ENCODE measurements around the gene LIPT2. TPM values are rescaled to one million over a fixed set of nuclear protein-coding genes. Genes with fewer than 3 reads are reported as not detected.

LIPT2 gene
- polyA plus RNA-seq, 1 of the 3 experiments (the other 2 are of a cell fraction), result 4.6 TPM

DNA sequence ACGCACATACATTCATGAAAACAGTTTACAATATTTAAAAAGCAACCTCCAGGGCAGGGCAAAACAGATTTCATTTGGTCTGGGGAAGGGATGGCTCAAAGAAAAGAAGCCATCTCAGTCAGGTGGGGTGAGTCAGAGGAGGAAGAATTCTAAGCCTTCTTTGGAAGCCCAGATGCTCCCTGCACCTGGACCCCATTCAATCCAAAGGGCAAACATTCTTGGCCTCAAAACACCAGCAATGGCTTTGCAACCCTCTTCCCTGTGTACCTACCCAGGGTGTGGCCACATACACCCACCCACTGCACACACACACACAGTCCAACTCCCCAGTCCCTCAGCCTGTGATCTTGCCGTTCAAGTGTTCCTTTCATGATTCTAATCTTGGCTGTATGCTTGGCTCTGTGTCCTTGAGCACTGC lies 28.2 kb downstream of the LIPT2 start:
- Histone ChIP-seq H3K79me2 (ENCODE audit: insufficient read depth) (no peaks in the 10 kb centered on the region), H3K9ac (no peak overlapping the region), H3K36me3 (replicated peaks in 1 of 2; ENCODE audit: control insufficient read depth in 1 of 2, insufficient read depth in 2 of 2, low read length in 1 of 2) (no peaks in the 10 kb centered on the region), H3K4me2 (no peak overlapping the region), H3F3A (replicated peaks; ENCODE audit: insufficient read depth) (no peaks in the 10 kb centered on the region), H3K4me3 (ENCODE audit: low read depth in 2 of 2, low read length in 1 of 2) (no peak overlapping the region), H3K4me1 (ENCODE audit: control insufficient read depth in 1 of 2, insufficient read depth in 2 of 2, low read depth in 1 of 2, low read length in 1 of 2) (no peaks in the 10 kb centered on the region; a peak in 1 of 4 replicates), H3K9me2 (no peaks in the 10 kb centered on the region), H3K9me3 (no peaks in the 10 kb centered on the region), H3K27me3 (ENCODE audit: insufficient read depth) (no peaks in the 10 kb centered on the region; the same call in 1 of the 2 replicates), H3K27ac (ENCODE audit: low read depth in 2 of 2, low read length in 1 of 2) (no peak overlapping the region), H4K20me1 (ENCODE audit: insufficient read depth) (no peaks in the 10 kb centered on the region), H2AFZ (ENCODE audit: low read depth) (no peak overlapping the region)
- ChIA-PET CTCF (interaction anchor here (3.1 kb wide), 1 partner anchor 105 kb away, joined by 16 read pairs; no protein-coding TSS in a partner anchor), POLR2A (no interaction called here)
- WGBS (ENCODE audit: low lambda C conversion rate), result 61% methylated on average over 2 of the region's 2 CpGs
- no peak for DNase-seq
- TF ChIP-seq GABPA (IDR thresholded peaks at IDR 0.05; ENCODE audit: low read depth) (no peak), MEF2A (IDR thresholded peaks at IDR 0.05; ENCODE audit: borderline replicate concordance, low read depth) (no peak), MXI1 (IDR thresholded peaks at IDR 0.05; ENCODE audit: low read depth, low read length) (no peak), FOXM1 (IDR thresholded peaks at IDR 0.05; ENCODE audit: low read depth) (no peak), SMC3 (IDR thresholded peaks at IDR 0.05; ENCODE audit: low read depth, low read length) (no peak), RAD21 (IDR thresholded peaks at IDR 0.05; ENCODE audit: low read length) (no peak), SIN3A (IDR thresholded peaks at IDR 0.05; ENCODE audit: borderline replicate concordance, low read depth, low read length) (no peak), ELF1 (IDR thresholded peaks at IDR 0.05) (no peak), REST (IDR thresholded peaks at IDR 0.05; ENCODE audit: low read depth, low read length) (no peak), YY1 (IDR thresholded peaks at IDR 0.05; ENCODE audit: low read depth) (no peak), RCOR1 (IDR thresholded peaks at IDR 0.05; ENCODE audit: low read length) (no peak), CHD2 (IDR thresholded peaks at IDR 0.05; ENCODE audit: low read length, partially characterized antibody) (no peak), NFIC (IDR thresholded peaks at IDR 0.05; ENCODE audit: borderline replicate concordance) (no peak), PBX3 (IDR thresholded peaks at IDR 0.05) (no peak), FOXJ3 (CRISPR knock-in tag; IDR thresholded peaks at IDR 0.05) (no peak)
- TF ChIP-seq, protein P1, sequence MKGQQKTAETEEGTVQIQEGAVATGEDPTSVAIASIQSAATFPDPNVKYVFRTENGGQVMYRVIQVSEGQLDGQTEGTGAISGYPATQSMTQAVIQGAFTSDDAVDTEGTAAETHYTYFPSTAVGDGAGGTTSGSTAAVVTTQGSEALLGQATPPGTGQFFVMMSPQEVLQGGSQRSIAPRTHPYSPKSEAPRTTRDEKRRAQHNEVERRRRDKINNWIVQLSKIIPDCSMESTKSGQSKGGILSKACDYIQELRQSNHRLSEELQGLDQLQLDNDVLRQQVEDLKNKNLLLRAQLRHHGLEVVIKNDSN (IDR thresholded peaks at IDR 0.05; ENCODE audit: borderline replicate concordance, low read depth), result no peak
- TF ChIP-seq, protein P2, sequence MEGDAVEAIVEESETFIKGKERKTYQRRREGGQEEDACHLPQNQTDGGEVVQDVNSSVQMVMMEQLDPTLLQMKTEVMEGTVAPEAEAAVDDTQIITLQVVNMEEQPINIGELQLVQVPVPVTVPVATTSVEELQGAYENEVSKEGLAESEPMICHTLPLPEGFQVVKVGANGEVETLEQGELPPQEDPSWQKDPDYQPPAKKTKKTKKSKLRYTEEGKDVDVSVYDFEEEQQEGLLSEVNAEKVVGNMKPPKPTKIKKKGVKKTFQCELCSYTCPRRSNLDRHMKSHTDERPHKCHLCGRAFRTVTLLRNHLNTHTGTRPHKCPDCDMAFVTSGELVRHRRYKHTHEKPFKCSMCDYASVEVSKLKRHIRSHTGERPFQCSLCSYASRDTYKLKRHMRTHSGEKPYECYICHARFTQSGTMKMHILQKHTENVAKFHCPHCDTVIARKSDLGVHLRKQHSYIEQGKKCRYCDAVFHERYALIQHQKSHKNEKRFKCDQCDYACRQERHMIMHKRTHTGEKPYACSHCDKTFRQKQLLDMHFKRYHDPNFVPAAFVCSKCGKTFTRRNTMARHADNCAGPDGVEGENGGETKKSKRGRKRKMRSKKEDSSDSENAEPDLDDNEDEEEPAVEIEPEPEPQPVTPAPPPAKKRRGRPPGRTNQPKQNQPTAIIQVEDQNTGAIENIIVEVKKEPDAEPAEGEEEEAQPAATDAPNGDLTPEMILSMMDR (IDR thresholded peaks at IDR 0.05), result no peak
- TF ChIP-seq, protein P3, sequence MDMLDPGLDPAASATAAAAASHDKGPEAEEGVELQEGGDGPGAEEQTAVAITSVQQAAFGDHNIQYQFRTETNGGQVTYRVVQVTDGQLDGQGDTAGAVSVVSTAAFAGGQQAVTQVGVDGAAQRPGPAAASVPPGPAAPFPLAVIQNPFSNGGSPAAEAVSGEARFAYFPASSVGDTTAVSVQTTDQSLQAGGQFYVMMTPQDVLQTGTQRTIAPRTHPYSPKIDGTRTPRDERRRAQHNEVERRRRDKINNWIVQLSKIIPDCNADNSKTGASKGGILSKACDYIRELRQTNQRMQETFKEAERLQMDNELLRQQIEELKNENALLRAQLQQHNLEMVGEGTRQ (IDR thresholded peaks at IDR 0.05; ENCODE audit: borderline replicate concordance, low read depth, low read length), result no peak
